Thyroid gland (tissue), 4 donors: ENCODE results near the gene CACNG7.

Source experiments
- CTCF ChIP-seq, 6 experiments: fragments of 200-600 bp in 3 of 6; fragments of 450-650 bp in 3 of 6; sonication (generic) in 3 of 6; IDR thresholded peaks; one replicate each; pipeline ENCODE4 v1.5.1; 2016 to 2019; ENCODE audit warnings: antibody characterized with exemption in 6 of 6, mild to moderate bottlenecking in 2 of 6, inconsistent platforms in 1 of 6, moderate library complexity in 1 of 6
- POLR2A ChIP-seq, 2 donors: fragments of 450-650 bp; IDR thresholded peaks; one replicate each; pipeline ENCODE4 v1.6.1; 2017; ENCODE audit warnings: antibody characterized with exemption in 2 of 2, mild to moderate bottlenecking in 2 of 2, moderate library complexity in 1 of 2

DNA sequence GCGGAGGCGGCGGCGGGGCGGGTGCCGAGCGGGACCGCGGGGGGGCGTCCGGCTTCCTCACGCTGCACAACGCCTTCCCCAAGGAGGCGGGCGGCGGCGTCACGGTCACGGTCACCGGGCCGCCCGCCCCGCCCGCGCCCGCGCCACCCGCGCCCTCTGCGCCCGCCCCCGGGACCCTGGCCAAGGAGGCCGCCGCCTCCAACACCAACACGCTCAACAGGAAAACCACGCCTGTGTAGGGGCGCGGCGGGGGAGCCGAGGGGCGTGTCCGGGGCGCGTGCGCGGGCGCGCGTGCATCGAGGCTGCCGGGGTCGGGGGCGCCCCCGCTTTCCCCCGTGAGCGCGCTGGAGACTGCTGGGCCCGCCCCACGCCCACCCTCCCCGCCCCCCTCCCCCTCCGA is 73.5 kb downstream of the CACNG7 start:
- TF ChIP-seq POLR2A (IDR thresholded peaks at IDR 0.05) (no peak), CTCF (IDR thresholded peaks at IDR 0.05) (no peak)
